Activated effector memory CD4-positive, alpha-beta T cell treated with Interleukin-2 at 50 U/mL for 16 hours (primary cell): ENCODE results near the gene SPARC.

Experiments used
- DNase-seq: peaks from one replicate; pipeline ENCODE4 v3.0.0-alpha.2; 2020

The SPARC gene

DNA sequence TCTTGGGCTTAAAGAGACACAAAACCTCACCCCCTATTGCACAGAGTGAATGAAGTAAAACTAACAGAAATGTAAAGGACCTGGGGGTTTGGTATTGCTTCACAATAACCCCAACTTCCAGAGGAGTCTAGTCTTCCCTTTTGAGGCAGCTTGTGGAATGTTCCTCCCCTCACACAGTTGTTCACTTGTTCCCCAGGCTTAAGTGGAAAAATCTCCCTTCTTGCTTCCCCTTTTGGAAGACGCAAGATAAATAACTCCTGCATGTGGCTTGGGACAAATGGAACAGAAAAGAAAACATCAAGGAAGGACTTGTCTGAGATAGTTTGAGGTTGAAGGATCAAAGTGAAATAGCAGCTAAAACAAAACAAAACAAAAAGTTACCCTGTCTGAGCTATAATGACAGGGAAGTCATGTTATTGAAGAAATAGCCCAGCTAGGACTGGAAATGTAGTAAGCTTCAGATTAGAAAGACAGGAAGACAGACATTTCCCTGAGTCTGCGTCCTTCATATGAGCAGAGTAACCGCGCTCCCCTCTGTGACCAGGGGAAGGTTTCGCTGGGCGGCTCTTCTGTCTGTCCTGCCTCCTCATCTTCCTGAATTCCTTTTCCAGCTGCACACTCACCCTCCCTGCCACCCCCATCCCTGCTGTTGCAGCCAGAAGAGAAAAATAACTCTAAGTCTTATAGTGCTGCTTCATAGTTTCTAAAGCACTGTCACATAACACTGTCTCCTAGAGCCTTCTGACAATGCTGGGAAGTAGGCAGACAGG is 8.8 kb downstream of the SPARC start:
- DNase-seq: no peak

DNA sequence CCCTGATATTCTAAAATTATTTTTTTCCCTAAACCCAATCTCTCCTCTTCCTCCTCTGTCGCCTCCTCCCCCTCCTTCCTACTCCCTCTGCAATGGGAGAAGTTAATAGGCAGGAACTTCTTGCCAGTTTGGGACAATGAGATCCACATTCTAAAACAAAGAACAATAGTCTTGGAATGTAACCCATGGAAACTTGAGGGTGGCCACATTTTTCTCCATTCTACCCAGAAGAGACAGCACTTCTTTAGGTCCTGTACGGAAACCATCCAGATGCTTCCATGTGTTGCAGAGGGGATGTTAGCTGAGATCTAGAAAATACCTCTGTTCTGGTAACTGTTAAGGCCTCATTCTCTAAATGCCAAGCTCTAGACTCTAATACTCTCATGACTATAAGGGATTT is 10.0 kb downstream of the SPARC start:
- no peak for DNase-seq

DNA sequence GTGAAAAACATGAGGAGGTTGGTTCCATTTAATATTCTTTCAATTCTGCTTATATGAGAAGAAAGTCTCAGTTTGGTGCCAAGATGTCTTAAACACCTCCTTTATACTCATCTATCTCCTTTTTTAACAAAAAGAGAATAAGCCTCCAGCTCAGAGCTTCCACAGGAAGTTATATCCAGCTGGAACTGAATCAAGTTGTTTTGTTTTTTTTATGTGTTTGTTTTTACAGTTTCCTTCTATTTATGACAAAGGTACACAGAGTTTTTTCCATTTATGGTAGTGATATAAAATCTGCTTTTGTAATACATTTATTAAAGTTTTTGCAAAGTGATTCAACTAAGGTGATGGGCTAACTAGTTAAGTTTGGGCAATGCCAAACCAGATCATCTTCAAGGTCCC is 10.4 kb downstream of the SPARC start:
- DNase-seq: no peak

DNA sequence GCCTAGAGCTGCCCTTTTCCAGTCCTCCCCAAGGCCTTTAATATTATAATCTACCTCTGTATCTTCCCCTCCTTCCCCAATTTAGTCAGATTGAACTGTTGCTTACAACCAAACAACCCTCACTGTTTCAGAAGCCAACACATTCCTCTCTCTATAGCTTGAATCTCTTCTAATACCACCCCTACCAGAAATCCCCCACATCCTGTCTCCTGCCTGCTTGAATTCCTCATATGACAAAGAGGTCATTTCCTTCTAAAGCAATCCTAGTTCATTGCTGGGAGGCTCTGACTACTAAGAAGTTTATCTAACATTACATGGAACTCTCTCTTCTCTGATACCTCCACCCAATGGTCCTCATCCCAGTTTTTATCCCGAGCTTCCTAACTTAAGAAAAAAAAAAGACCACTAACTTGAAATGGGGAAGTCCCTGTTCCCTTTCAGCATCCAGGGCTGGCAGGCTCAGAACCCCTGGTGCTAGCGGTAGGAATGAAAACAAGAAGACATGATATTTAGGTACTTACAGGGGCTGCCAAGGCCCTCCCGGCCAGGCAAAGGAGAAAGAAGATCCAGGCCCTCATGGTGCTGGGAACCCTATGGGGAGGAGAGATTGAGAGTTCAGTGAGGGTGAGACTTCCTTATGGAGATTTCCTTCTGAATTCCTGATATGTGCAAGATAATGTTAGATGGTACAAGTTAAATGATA is 11.0 kb downstream of the SPARC start:
- DNase-seq: no peak

DNA sequence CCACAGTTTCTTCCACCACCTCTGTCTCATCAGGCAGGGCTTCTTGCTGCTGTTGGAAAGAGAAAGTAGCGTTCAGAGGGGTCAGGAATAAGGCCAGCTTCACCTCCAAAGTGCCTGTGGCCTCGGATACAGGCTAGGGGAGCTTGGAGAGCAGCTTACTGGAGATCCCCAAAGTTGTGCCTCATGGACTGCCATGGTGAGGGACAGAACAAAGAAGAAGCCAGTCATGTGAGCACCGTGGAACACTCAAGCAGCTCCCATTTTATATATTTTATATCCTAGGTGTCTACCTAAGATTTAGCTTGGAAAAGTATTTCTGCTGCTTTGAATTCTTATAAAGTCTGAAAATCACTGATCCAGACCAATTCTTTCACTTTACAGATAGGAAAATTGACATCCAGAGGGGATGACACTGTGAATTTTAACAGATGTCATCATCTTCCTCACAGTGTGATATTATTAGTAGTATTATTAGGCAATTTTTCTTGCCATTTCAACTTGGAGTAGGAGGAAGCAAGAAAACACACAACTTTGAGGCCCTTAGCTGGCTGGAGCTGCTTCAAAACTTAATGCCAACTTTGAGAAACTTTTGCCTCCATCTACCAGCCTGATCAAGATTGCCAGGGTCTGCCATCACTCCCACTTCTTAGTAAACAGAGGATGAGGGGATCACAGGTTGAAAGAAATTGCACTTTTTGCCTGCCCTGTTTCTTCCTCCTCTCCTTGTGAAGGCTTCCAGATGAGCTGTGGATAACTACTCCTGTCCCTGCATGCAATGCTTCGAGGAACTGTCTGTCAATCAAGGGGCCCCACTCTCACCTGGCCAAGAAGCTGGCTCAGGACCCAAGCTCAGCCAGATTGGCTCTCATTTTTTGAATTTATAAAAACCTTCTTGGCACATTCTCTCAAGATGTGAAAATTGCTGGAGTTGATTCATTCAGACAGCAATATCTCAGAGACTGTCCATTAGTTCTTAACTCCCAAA is 11.8 kb downstream of the SPARC start:
- DNase-seq: no peak

DNA sequence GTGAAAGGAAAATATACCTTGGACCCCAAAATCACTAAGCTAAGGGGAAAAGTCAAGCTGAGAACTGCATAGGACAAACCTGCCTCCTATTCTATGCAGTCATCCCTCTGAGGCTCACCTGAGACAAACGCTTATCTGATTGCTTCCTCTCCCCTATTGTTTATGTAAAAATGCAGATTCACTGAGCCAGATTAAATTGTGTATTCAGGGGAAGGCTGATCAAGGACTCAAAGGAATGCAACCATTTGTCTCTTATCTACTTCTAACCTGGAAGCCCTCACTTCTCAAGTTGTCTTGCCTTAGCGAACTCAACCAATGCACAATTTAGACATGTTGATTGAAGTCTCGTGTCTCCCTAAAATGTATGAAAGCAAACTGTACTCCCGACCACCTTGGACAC is 13.3 kb downstream of the SPARC start:
- DNase-seq: no peak

DNA sequence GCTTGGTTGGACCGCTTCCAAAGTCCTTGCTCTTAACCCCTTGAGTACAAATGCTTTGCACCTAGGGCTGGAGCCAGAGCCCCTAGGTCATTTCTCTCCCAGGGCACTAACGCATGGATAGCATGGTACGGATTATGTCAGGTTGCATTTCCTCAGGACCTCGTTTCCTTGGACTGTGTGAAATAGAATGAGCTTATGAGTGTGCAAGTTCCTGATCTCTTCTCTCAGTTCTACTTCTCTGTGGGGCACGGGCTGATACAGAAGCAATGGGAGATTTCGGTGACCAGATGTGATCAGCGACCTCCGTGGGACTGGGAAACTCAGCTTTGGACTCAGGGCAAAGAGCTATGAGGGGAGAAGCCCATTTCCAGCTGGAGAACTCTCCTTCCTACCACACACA is 14.2 kb downstream of the SPARC start:
- no peak for DNase-seq

DNA sequence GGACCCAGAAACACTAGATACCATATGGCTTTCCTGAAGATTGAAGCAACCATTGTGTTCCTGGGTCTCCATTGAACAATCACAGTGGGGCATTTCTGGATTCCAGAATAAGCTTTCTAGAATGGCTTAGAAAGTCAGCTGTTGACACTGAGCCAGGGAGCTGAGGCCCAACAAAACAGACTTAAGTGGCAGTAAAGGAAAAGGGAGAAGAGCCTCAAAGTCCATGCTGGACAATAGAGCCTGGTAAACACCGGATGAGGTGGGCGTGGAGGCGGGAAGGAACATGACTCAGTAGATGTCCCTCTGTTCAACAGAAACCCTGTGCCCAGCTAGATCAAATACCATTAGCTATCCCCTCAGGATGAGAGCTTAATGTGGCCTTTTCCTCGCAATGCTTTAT is 14.8 kb downstream of the SPARC start:
- DNase-seq: no peak

DNA sequence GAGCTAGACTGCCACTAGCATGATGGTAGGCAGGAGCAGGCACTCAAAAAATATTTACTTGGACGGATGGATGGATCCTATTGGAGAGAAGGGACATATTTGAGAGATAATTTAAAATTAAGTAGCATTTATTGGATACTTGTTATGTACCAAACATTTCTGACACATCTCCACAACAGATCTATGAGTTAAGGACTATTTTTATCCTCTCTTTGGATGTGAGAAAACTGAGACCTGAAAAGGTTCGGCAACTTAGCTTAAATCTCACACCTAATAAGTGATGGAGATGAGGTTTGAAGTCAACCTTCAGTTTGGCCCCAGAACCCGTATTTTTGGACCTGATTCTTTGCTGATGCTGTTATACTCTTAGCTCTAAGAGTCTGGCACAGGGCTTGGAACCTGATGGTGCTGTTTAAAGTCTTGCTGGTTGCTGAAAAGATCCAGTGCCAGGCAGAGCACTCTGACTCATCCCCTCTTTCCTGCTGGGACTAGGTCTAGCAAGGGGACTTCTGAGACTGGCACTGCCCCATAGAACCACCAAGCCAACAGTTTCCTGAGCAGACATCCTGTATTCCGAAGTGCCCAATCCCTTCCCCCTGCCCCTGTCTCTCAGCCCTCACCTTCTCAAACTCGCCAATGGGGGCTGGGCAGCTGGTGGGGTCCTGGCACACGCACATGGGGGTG is 15.6 kb downstream of the SPARC start:
- no peak for DNase-seq

DNA sequence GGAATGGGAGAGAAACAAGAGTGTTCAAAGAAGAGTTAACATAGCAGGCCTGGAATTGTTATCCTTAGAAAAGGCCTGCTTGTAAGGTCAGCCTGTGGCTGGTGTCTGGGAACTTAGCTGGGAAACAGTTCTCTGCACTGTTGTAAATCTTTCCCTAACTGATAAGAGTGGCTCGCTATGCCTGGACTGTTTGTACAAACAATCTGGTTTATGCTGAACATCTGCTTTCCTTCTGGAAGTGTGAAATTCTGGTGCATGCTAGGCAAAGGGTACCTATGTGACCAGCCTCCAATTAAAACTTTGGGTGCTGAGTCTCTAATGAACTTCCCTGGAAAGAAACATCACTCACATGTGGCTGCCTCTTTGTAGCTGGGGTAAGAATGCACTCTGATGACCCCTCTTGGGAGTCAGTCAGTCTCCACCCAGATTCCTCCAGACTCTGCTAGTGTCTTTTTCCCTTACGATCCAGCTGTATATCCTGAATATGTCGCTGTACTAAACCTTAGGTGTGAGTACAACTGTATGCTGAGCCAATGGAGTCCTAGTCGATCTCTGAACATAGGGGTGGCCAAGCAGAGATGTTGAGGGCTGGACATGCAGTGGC is 16.5 kb downstream of the SPARC start:
- DNase-seq: no peak

DNA sequence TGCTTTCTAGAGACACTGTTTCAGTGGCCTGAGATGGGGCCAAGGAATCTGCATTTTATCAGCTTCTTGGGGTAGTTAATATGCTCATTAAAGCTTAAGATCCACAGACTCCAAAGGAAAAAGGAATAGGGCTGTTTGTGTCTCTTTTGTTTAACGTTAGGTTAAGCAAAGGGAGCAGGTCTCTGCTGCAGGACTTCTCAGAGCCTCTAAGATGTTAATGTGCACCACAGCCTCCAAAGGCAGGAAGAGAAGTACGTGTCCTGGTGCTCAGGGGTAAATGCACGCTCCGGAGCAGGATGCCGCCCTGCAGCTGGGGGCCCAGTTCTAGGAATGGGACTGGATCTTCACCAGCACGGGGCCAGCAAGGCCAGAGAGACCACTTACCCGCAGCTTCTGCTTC is 19.6 kb downstream of the SPARC start:
- DNase-seq: no peak

DNA sequence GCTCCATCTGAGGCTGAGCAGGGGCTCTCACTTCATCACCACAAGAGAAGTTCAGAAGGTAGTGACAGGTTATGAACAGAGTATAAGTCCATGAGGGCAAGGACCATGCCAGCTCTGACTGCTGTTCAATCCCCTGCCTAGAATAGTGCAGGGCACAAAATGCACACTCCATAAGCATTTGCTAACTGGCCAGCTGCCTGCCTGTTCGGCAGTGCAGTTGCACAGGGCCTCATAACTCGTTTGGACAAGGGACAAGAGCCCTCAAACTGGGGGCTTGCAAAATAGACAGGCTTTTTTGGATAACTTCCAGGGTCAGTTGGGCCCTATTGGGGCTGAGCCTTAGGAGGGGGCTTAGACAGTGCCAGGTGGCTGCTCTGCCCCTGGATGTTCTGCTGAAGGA is 21.1 kb downstream of the SPARC start:
- DNase-seq: no peak

DNA sequence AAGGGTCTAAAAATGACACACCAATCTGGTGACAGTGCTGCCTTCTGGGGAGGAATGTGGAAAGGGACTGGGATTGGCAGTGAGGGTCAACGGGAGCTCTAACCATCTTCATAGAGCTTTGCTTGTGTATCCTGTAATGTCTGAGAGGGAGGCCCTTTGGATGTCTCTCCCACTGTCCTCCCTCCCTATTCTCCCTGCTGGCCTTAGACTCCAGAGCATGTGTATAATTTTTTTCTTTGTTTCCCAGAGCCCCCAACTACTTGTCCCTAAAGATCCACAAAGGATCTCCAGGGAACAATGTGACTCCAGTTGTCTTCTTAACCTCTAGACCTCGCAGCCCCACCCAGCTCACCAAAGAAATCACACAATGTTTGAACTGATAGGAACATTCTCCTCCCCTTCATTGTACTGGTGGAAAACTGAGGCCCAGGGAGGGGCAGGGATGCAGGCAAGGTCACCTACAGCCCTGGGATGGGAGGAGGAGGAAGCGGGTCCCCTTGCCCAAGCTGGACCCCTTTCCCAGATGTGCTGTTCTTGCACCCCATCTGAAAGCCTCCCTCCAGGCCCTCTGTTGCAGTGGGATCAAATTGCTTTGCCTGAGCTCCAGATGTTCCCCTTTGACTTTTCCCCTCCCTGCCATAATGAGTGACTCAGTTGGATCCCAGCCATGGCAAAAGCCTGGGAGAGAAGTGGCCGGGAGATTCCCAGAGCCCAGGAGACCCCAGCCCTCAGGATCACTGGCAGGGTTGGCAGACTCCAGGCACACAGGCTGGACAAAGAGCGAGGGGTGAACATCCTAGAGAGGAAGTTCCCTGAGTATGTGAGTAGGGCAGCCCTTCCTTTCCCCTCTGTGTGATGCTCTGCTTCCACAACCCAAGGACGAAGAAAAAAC is 21.8 kb downstream of the SPARC start:
- DNase-seq: no peak

DNA sequence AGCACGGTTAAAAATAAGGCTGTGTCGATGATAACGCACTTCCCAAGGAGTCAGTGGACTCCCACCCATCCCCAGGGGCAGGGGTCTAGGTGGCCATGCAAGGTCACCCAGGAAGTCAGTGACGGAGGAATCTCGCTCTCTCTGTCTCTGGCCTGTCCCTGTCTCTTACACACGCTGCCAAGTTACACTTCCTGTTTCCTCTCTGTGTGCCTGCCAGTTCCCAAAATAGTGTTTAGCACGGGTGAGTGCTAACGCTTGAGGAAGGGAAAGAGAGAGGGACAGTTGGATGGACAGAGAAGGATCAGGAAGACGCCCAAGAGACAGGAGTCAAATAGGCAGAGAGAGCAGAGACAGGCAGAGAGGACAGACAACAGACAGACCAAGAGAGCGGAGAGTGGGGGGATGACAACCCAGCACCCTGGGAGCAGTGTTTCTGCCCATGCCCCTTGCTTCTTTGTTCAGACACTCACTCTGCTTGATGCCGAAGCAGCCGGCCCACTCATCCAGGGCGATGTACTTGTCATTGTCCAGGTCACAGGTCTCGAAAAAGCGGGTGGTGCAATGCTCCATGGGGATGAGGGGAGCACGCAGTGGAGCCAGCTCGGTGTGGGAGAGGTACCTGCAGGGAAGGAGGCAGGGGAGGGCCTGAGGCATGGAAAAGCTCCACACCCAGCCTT is 23.0 kb downstream of the SPARC start:
- no peak for DNase-seq

DNA sequence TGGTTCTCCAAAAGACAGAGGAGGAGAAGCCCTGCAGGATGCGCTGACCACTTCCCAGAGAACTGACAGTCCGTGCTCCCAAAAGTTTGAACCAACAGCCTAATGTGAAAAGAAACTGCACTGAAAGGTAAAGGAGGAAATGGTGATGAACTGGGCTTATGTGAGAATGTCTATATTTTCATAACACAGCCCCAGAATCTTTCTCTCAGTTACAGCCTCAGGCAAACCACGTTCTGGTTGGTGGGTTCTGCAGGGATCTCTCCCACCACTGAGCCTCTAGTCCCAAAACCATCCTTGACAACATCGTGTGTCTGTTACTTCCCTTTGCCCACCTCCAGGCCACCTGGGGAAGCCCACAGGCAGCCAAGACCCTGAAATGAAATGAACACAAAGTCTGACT is 23.9 kb downstream of the SPARC start:
- no peak for DNase-seq

DNA sequence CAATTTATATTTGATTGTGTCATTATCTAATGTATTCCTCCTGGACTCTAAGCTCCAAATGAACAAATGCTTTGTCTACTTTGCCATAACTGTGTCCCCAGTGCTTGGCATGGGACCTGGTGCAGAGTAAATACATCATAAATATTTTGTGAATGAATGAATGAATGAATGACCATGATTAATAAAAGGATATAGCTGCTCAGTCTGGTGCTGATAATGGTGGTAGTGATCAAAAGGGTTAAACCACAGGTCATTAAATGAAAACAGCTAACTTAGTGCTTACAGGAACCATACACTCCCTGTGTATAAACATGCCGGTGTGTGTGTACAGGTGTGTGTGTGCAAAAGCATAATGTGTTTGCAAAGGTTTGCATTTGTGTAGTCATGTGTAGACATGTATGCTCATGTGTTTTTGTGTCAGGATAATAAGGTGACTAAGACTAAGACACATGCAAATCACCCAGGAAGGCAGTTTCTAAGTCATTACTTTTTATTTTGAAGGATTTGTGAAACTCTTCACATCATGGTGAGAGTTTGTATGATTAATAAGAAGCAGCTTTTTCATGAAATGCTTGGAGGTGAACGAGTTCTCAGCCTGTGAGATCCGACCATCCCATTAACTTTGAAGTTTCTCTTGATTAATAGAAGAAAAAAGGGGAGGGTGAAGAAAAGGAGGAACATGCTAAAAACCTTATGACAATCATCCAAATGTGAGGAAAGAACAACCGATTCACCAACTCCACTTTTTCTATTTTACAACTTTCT is 24.6 kb downstream of the SPARC start:
- no peak for DNase-seq

DNA sequence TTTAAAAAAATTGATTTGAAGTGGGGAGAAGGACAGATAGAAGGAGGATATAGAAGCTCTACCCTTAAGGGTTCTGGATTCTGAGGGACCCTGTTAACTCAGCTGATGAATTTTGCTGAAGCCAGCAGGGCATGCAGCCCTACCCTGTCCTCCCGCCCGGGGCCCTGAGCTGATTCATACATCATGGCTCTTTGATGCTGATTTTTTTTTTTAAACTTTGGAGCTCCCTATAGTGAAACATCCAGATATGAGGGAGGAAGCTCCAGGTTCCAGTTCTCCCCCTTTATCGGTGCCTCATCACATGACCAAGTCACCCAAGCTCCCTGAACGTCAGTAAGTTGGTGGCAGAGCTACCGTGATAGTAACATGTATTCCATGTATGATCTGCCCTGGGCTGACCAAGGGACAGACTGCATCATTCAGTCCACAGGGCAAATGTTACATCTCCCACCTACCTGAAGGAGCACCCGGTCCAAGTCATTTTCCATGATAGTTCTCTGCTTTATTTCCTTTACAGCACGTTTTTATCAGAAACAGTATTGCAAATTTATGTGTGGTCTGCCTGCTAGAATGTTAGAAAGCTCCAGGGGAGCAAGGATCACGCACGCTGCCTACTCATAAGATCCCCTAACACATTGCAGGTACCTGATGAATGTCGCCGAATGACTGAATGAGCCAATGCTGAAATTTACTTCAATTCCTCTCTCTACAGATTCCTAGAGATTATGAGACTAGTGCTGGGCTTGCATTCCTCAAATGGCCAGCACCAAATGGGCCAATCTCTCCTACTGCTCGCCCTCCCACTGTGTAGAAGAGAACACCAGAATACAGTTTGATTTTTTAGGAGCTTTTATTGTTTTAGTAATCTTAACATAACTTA is 25.9 kb downstream of the SPARC start:
- no peak for DNase-seq

DNA sequence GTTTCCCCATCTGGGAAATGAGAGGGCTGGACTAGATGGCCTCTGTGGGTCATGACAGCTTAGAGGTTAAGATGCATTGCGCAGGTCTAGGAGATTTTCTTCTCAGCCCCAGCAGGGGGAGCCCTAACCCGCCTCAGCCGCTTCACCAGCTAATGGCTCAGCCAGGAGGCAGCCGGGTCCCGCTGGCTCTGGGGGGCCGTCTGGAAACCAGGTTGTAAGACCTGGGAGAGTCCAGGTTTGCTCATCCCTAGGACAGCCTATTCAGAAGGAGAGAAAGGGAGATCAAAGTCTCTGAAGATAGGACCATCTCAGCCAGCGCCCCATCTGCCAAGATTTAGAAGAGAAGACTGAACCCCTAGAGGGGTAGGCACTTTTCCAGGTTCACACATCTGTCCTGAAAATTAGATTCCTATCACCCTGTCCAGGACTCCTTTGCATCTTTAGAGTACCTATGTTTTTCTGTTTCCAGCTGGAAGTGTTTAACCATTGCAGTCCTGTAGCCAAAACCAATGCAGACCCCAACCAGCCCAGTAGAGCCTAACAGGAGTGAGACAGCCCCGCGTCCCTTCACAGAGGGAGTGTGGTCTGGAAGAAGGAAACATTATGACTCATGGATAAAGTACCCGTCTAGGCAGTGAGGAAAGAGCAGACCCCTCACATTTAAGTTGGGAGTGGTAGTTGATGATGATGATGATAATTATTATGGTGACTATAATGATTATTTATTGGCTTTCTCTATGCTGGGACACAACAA is 27.5 kb downstream of the SPARC start:
- DNase-seq: peak; percentile 65
